Measurements from ENCODE around the gene SBF1.

SBF1 gene

DNA sequence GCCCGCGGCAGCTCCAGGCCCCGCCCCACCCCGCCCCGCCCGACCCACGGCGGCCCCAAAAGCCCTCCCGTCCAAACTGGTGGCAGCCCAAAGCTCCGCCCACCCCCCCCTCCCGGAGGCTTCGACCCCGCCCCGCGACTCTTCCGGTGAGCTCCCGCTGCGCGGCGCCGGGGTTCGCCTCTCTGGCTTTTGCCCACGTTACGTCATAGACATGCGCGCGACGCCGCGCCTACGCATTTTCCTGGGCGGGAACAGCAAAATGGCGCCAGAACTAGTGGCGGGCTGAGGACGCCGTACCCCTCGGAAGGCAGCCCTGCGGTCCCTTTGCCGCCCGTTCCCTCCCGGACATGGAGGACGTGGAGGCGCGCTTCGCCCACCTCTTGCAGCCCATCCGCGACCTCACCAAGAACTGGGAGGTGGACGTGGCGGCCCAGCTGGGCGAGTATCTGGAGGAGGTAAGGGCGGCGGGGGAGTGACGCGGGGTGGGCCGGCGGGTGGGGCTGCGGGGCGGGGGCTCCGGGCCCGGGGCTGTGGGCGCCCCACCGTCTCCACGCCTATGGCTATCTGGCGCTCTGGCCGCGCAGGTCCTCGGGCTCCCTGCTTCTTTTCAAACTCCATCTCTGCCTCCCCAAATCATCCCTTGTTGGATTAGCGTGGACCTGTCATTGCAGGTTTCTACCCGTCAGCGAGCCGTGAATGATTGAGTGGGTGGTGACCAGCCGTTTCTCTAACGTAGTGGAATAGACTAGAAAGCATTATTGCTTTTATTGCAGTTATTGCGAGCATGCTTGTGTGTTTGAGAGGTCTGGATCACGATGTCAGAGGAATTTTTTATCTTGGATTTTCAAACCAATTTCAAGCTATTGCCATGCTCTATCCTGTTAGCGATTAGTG, 33.4 kb upstream of the SBF1 start, which contains the start of gene NCAPH2:
TSS of gene NCAPH2 (plus strand) at position 234 of the 894 bp plus-strand sequence. CDS start at position 348, 114 bp downstream.
- Histone ChIP-seq H3K18ac (ENCODE audit: low read depth in 1 of 2, low read length in 2 of 2) (peak within 1 kb of the TSS; percentile 97), H3K14ac (ENCODE audit: low read length in 2 of 2) (peak within 1 kb of the TSS in 1 of 2 experiments; percentile 92), H4K91ac (ENCODE audit: low read length) (peak within 1 kb of the TSS; percentile 95), H3K4me1 (ENCODE audit: control insufficient read depth, insufficient read depth, low read depth, low read length) (peaks cover 14% of the 10 kb centered on the region), H3K4ac (ENCODE audit: low read depth in 1 of 2, low read length in 2 of 2) (peak within 1 kb of the TSS in 1 of 2 experiments; percentile 80), H2BK12ac (ENCODE audit: low read length in 2 of 2) (no peak within 1 kb of the TSS), H3K4me2 (ENCODE audit: low read length, poor library complexity, severe bottlenecking) (peak within 1 kb of the TSS; percentile 64), H2AFZ (ENCODE audit: low read depth, low read length) (peak within 1 kb of the TSS; percentile 55), H3K9me3 (ENCODE audit: control insufficient read depth, low read length) (no peaks in the 10 kb centered on the region), H2BK15ac (ENCODE audit: low read depth, poor library complexity, severe bottlenecking) (peak within 1 kb of the TSS; percentile 80), H3K27me3 (ENCODE audit: control insufficient read depth in 1 of 2, insufficient read depth in 1 of 2, low read length in 2 of 2) (no peaks in the 10 kb centered on the region), H3K79me1 (replicated peaks; ENCODE audit: low read length, poor library complexity, severe bottlenecking) (peaks cover 28% of the 10 kb centered on the region), H2AK5ac (ENCODE audit: low read length, severe bottlenecking) (no peak within 1 kb of the TSS), H3K36me3 (ENCODE audit: control insufficient read depth in 1 of 2, insufficient read depth in 2 of 2, low read depth in 1 of 2, low read length in 2 of 2) (peaks cover 22 to 32% of the 10 kb centered on the region in 2 experiments), H4K8ac (ENCODE audit: low read length) (peak within 1 kb of the TSS; percentile 97), H2BK5ac (ENCODE audit: low read depth, low read length, poor library complexity, severe bottlenecking) (no peak within 1 kb of the TSS), H3K23ac (ENCODE audit: low read length in 2 of 2) (peak within 1 kb of the TSS in 1 of 2 experiments; percentile 46), H3K9ac (ENCODE audit: low read length) (peak within 1 kb of the TSS; percentile 97), H2BK120ac (ENCODE audit: low read depth, low read length) (no peak within 1 kb of the TSS), H3K4me3 (ENCODE audit: insufficient read depth in 1 of 2, low read depth in 1 of 2, low read length in 2 of 2) (peak within 1 kb of the TSS; percentile 99 to 100), H3K27ac (ENCODE audit: low read length, poor library complexity, severe bottlenecking) (peak within 1 kb of the TSS; percentile 60)
- under 1% methylated on average over 51 of the region's 76 CpGs for WGBS
- DNase-seq: peak; percentile 96

DNA sequence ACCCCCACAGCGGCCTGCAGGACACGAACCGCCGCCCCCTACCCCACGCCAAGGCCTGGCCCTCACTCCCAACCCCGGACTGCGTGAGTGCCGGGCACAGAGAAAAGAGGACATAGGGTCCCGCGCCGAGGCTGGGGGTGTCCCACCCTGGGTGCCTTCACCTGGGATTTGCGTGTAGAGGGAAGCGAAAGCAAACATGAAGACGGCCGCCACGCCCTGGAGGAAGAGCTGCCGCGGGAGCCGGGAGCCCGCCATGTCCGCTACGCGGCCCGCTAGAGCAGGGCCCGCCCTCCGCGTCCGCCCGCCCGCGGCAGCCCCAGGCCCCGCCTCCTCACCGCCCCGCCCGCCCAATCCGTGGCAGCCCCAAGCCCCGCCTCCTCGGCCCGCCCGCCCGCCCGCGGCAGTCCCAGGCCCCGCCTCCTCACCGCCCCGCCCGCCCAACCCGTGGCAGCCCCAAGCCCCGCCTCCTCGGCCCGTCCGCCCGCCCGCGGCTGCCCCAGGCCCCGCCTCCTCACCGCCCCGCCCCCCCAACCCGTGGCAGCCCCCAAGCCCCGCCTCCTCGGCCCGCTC, 32.7 kb upstream of the SBF1 start, which contains the start of gene LMF2:
TSS of gene LMF2 (minus strand) at position 282 of the 570 bp plus-strand sequence. CDS start at position 255, 27 bp downstream.
- H2BK15ac ChIP-seq (ENCODE audit: low read depth, poor library complexity, severe bottlenecking): peak within 1 kb of the TSS; percentile 80
- peak within 1 kb of the TSS; percentile 64 for H3K4me2 ChIP-seq (ENCODE audit: low read length, poor library complexity, severe bottlenecking)
- H3K9me3 ChIP-seq (ENCODE audit: control insufficient read depth, low read length): no peaks in the 10 kb centered on the region
- H3K23ac ChIP-seq (ENCODE audit: low read length in 2 of 2): peak within 1 kb of the TSS in 1 of 2 experiments; percentile 46
- H3K9ac ChIP-seq (ENCODE audit: low read length): peak within 1 kb of the TSS; percentile 97
- H3K36me3 ChIP-seq (ENCODE audit: control insufficient read depth in 1 of 2, insufficient read depth in 2 of 2, low read depth in 1 of 2, low read length in 2 of 2): peaks cover 29 to 37% of the 10 kb centered on the region in 2 experiments
- H3K14ac ChIP-seq (ENCODE audit: low read length in 2 of 2): peak within 1 kb of the TSS in 1 of 2 experiments; percentile 92
- peaks cover 29% of the 10 kb centered on the region for H3K79me1 ChIP-seq (replicated peaks; ENCODE audit: low read length, poor library complexity, severe bottlenecking)
- peak within 1 kb of the TSS; percentile 95 for H4K91ac ChIP-seq (ENCODE audit: low read length)
- 0% methylated on average over 9 of the region's 62 CpGs for WGBS
- peak within 1 kb of the TSS; percentile 55 for H2AFZ ChIP-seq (ENCODE audit: low read depth, low read length)
- peak; percentile 79 for DNase-seq
- H3K18ac ChIP-seq (ENCODE audit: low read depth in 1 of 2, low read length in 2 of 2): peak within 1 kb of the TSS; percentile 97
- peaks cover 12% of the 10 kb centered on the region for H3K4me1 ChIP-seq (ENCODE audit: control insufficient read depth, insufficient read depth, low read depth, low read length)
- H2BK12ac ChIP-seq (ENCODE audit: low read length in 2 of 2): no peak within 1 kb of the TSS
- peak within 1 kb of the TSS; percentile 41 to 80 for H3K4ac ChIP-seq (ENCODE audit: low read depth in 1 of 2, low read length in 2 of 2)
- peak within 1 kb of the TSS; percentile 99 to 100 for H3K4me3 ChIP-seq (ENCODE audit: insufficient read depth in 1 of 2, low read depth in 1 of 2, low read length in 2 of 2)
- H2BK5ac ChIP-seq (ENCODE audit: low read depth, low read length, poor library complexity, severe bottlenecking): no peak within 1 kb of the TSS
- H3K27ac ChIP-seq (ENCODE audit: low read length, poor library complexity, severe bottlenecking): peak within 1 kb of the TSS; percentile 60
- H2AK5ac ChIP-seq (ENCODE audit: low read length, severe bottlenecking): no peak within 1 kb of the TSS
- H4K8ac ChIP-seq (ENCODE audit: low read length): peak within 1 kb of the TSS; percentile 97
- no peaks in the 10 kb centered on the region for H3K27me3 ChIP-seq (ENCODE audit: control insufficient read depth in 1 of 2, insufficient read depth in 1 of 2, low read length in 2 of 2)
- no peak within 1 kb of the TSS for H2BK120ac ChIP-seq (ENCODE audit: low read depth, low read length)

- Histone ChIP-seq H3K18ac (ENCODE audit: low read depth in 1 of 2, low read length in 2 of 2) (peak overlapping the region; percentile 79 to 97), H3K27ac (ENCODE audit: low read length, poor library complexity, severe bottlenecking) (peak overlapping the region; percentile 60), H3K27me3 (ENCODE audit: control insufficient read depth in 1 of 2, insufficient read depth in 1 of 2, low read length in 2 of 2) (no peaks in the 10 kb centered on the region), H3K9me3 (ENCODE audit: control insufficient read depth, low read length) (no peaks in the 10 kb centered on the region), H2AFZ (ENCODE audit: low read depth, low read length) (peak overlapping the region; percentile 55), H3K9ac (ENCODE audit: low read length) (peak overlapping the region; percentile 97), H3K4me1 (ENCODE audit: control insufficient read depth, insufficient read depth, low read depth, low read length) (peaks cover 12% of the 10 kb centered on the region), H3K36me3 (ENCODE audit: control insufficient read depth in 1 of 2, insufficient read depth in 2 of 2, low read depth in 1 of 2, low read length in 2 of 2) (peaks cover 32 to 42% of the 10 kb centered on the region in 2 experiments), H2BK5ac (ENCODE audit: low read depth, low read length, poor library complexity, severe bottlenecking) (no peak overlapping the region), H4K91ac (ENCODE audit: low read length) (peak overlapping the region; percentile 36), H3K79me1 (replicated peaks; ENCODE audit: low read length, poor library complexity, severe bottlenecking) (peaks cover 26% of the 10 kb centered on the region), H2AK5ac (ENCODE audit: low read length, severe bottlenecking) (no peak overlapping the region), H3K14ac (ENCODE audit: low read length in 2 of 2) (peak overlapping the region in 1 of 2 experiments; percentile 92), H3K4me3 (ENCODE audit: insufficient read depth in 1 of 2, low read depth in 1 of 2, low read length in 2 of 2) (peak overlapping the region; percentile 82 to 100), H2BK15ac (ENCODE audit: low read depth, poor library complexity, severe bottlenecking) (no peak overlapping the region), H2BK12ac (ENCODE audit: low read length in 2 of 2) (no peak overlapping the region), H3K4ac (ENCODE audit: low read depth in 1 of 2, low read length in 2 of 2) (peak overlapping the region; percentile 41 to 80), H3K23ac (ENCODE audit: low read length in 2 of 2) (peak overlapping the region in 1 of 2 experiments; percentile 46), H2BK120ac (ENCODE audit: low read depth, low read length) (no peak overlapping the region), H4K8ac (ENCODE audit: low read length) (peak overlapping the region; percentile 91), H3K4me2 (ENCODE audit: low read length, poor library complexity, severe bottlenecking) (peak overlapping the region; percentile 64)
- WGBS: 31% methylated on average over 21 of the region's 21 CpGs
- peak; percentile 25 for DNase-seq
Measured at GRCh38 chr22:50506611-50507420, 32.0 kb upstream of the SBF1 start.
